Spleen (tissue), 11 donors: ENCODE results near the gene GRIN1. TPM values are rescaled to one million over a fixed set of nuclear protein-coding genes. Genes with fewer than 3 reads are reported as not detected.

Experiments used
- DNase-seq: peaks from one replicate; pipeline ENCODE4 v3.0.0-alpha.2; 2020
- H3K27ac ChIP-seq, 8 donors: fragments of 200-600 bp; sonication (generic) in 7 of 8; 1 replicate in 4 of 8; 2 replicates in 4 of 8; pipeline versions ENCODE4 v1.5.0 to v1.8.0; 2016 to 2021; ENCODE audit warnings: inconsistent platforms in 4 of 8, mild to moderate bottlenecking in 4 of 8, moderate library complexity in 1 of 8
- H3K27me3 ChIP-seq, 7 donors: fragments of 200-600 bp; sonication (generic) in 6 of 7; replicated peaks in 1 of 7; 1 replicate in 4 of 7; 2 replicates in 3 of 7; pipeline versions ENCODE4 v1.5.0 to v1.8.0; 2016 to 2021; ENCODE audit warnings: inconsistent platforms in 3 of 7, mild to moderate bottlenecking in 1 of 7
- H3K36me3 ChIP-seq, 6 donors: fragments of 200-600 bp; sonication (generic) in 5 of 6; 1 replicate in 4 of 6; 2 replicates in 2 of 6; pipeline versions ENCODE4 v1.5.0 to v1.8.0; 2016 to 2021; ENCODE audit warnings: inconsistent platforms in 2 of 6
- H3K4me1 ChIP-seq, 6 donors: fragments of 200-600 bp; sonication (generic) in 5 of 6; 1 replicate in 3 of 6; 2 replicates in 3 of 6; pipeline versions ENCODE4 v1.5.0 to v1.8.0; 2016 to 2021; ENCODE audit warnings: inconsistent platforms in 3 of 6
- H3K4me3 ChIP-seq, 8 donors: fragments of 200-600 bp; sonication (generic) in 7 of 8; 1 replicate in 4 of 8; 2 replicates in 4 of 8; pipeline versions ENCODE4 v1.5.0 to v1.8.0; 2016 to 2021; ENCODE audit warnings: inconsistent platforms in 4 of 8, mild to moderate bottlenecking in 4 of 8, moderate library complexity in 2 of 8
- H3K9me3 ChIP-seq, 8 donors: fragments of 200-600 bp; sonication (generic) in 7 of 8; 1 replicate in 4 of 8; 2 replicates in 4 of 8; pipeline versions ENCODE4 v1.5.0 to v1.8.0; 2016 to 2021; ENCODE audit warnings: inconsistent platforms in 4 of 8
- POLR2A ChIP-seq, 3 donors: fragments of 450-650 bp; IDR thresholded peaks; one replicate each; pipeline ENCODE4 v1.5.1; 2017; ENCODE audit warnings: antibody characterized with exemption in 3 of 3, mild to moderate bottlenecking in 1 of 3
- POLR2AphosphoS5 ChIP-seq, 3 donors: sonication (generic); formaldehyde crosslinking; IDR thresholded peaks; one replicate each; pipeline ENCODE4 v1.5.1; 2017; ENCODE audit warnings: antibody characterized with exemption in 3 of 3
- WGBS, 5 donors: extraction: QIAGEN DNeasy Blood & Tissue Kit in 3 of 5; methylation state at CpG; one replicate each; pipeline versions ENCODE4 v1.1.5 to v1.1.7; 2013 to 2018; 5-methylcytosine and 5-hydroxymethylcytosine counted together
- intact Hi-C: fragments of 100-400 bp; cut with DNase I; formaldehyde crosslinking; loops from one replicate; pipeline ENCODE4 v1.15.0; 2023; ENCODE audit warnings: low total_unique reads
- polyA plus RNA-seq, 3 donors: library from polyadenylated mRNA; stranded (reverse); fragments of 200-250 nt; gene quantifications; one replicate each; pipeline ENCODE4 v1.2.1, GENCODE V29; 2013
- total RNA-seq, 7 donors: library from RNA; depleted of rRNA in 3 of 7; stranded (reverse); fragments of >200 nt in 3 of 7; fragmentation: NEBNext Ultra II Directional in 4 of 7; extraction: Animal tissue kit (Norgen Biotek cat#: 25700) in 4 of 7; gene quantifications; one replicate each; pipeline versions ENCODE4 v1.1.0 to v1.2.1, GENCODE V29; 2016 to 2021
- TF ChIP-seq, protein P1 (sequence below), 11 experiments: fragments of 200-600 bp in 7 of 11; fragments of 450-650 bp in 4 of 11; sonication (generic) in 4 of 11; IDR thresholded peaks in 8 of 11; conservative IDR thresholded peaks in 3 of 11; 1 replicate in 7 of 11; 2 replicates in 4 of 11; pipeline versions ENCODE4 v1.4.0 to v1.8.0; 2016 to 2021; ENCODE audit warnings: antibody characterized with exemption in 11 of 11, inconsistent platforms in 4 of 11, mild to moderate bottlenecking in 1 of 11
- donor health status: healthy with polysubstance abuse.
- donor health status: DM: no; HTN: no; CAD: no; lungs with moderate emphysema.
- donor health status: DM: no; HTN: no; CAD: no.
- donor health status: Bipolar disorder and iron deficiency.
- donor health status: healthy.
- donor health status: DM: no; HTN: no; CAD: no.
- donor health status: DM: yes; HTN: yes; CAD: no.

The GRIN1 gene
- total and polyA plus RNA-seq, 10 donors, result 0.03 to 0.70 (median 0.05) TPM; not detected in 6

DNA sequence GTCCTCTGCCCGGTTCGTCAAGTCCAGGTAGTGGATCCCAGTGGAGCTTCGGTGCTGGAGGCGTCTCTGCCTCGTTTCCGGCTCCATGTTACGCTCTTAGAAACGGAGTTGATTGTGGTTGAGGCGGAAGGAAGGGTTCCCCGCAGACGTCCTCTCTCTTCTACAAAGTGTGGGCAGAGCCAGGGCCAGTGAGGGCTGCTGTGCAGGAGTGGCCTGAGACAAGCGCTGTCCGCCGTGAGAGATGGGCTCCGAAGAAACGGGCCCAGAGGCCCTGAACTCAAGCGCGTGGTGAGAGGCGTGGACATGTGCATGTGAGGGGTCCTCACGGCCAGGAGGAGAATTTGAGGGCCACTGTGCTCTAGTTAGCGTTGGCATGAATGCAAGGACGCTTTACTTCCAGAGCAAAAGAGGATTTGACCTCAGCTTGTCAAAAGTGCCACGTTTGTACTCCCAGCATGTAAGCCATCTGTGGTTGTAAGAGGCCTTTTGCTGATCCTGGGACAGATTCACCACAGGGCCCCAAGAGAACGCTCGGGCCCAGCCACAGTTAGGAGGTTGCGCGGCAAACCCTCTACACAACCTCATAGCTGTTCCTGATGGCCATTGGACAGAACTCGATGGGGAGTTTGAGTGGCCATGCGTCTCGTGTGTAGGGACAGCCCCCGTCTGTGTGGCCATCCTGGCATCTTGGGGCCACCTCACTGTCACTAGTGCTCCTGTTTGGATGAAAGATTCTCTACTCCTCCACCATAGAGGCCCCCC lies 42.0 kb upstream of the GRIN1 start:
- TF ChIP-seq POLR2AphosphoS5 (IDR thresholded peaks at IDR 0.05) (no peak), POLR2A (IDR thresholded peaks at IDR 0.05) (no peak)
- TF ChIP-seq, protein P1, sequence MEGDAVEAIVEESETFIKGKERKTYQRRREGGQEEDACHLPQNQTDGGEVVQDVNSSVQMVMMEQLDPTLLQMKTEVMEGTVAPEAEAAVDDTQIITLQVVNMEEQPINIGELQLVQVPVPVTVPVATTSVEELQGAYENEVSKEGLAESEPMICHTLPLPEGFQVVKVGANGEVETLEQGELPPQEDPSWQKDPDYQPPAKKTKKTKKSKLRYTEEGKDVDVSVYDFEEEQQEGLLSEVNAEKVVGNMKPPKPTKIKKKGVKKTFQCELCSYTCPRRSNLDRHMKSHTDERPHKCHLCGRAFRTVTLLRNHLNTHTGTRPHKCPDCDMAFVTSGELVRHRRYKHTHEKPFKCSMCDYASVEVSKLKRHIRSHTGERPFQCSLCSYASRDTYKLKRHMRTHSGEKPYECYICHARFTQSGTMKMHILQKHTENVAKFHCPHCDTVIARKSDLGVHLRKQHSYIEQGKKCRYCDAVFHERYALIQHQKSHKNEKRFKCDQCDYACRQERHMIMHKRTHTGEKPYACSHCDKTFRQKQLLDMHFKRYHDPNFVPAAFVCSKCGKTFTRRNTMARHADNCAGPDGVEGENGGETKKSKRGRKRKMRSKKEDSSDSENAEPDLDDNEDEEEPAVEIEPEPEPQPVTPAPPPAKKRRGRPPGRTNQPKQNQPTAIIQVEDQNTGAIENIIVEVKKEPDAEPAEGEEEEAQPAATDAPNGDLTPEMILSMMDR (IDR thresholded peaks at IDR 0.05 in 8 of 11, conservative IDR thresholded peaks at IDR 0.05 in 3 of 11), result no peak
- Histone ChIP-seq H3K9me3 (no peaks in the 10 kb centered on the region), H3K4me3 (peak overlapping the region in 2 of 8 donors; percentile 10 to 58), H3K27ac (peak overlapping the region in 7 of 8 donors; percentile 54 to 86 (median 75)), H3K36me3 (peaks cover 0 to 100% (median 59%) of the 10 kb centered on the region in 6 donors), H3K27me3 (no peaks in the 10 kb centered on the region), H3K4me1 (peaks cover 0 to 20% (median 8%) of the 10 kb centered on the region in 6 donors)
- DNase-seq, result no peak
- intact Hi-C loops, result no loop called here
- 92 to 97% (median 93%) methylated on average over 28 to 31 of the region's 31 CpGs for WGBS, 5 donors

DNA sequence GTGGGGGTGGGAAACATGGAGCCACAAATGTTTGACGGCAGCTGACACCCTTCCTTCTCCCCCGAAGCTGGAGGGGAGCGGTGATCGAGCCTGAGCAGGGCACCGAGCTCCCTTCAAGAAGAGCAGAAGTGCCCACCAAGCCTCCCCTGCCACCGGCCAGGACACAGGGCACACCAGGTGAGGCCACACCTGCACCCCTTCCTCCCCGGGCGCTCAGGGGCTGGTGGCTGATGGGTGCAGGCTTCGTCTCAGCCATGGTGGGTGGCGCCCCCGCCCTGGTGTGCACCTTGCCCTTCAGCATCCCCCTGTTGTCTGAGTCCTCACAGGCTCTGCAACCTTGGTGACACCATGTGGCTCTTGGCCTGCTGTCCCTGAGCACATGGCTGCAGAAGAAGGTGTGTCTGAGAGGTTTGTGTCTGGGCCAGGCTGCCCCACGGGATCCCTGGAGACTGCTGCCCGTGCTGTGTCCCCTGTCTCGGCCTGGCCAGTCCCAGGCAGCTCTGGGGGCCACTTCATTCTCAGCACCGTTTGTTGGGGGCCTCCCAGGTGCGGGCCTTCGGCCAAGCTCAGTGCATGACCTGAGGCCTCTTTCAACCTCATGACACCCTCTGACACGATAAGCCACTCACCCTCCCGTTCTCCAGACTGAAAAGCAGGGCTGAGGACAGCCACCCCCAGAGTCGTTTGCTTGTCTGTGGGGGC lies 41.0 kb upstream of the GRIN1 start:
- WGBS, 5 donors, result 89 to 97% (median 93%) methylated on average over 3 to 20 of the region's 20 CpGs
- DNase-seq, result no peak
- H3K4me3 ChIP-seq, result no peak overlapping the region
- H3K27ac ChIP-seq, result peak overlapping the region in 1 of 8 donors; percentile 86
- peaks cover 0 to 20% (median 8%) of the 10 kb centered on the region in 6 donors for H3K4me1 ChIP-seq
- TF ChIP-seq POLR2A (IDR thresholded peaks at IDR 0.05) (no peak), POLR2AphosphoS5 (IDR thresholded peaks at IDR 0.05) (peak in 1 of 3 donors; percentile 17)
- TF ChIP-seq, protein P1 (IDR thresholded peaks at IDR 0.05 in 8 of 11, conservative IDR thresholded peaks at IDR 0.05 in 3 of 11), result no peak
- intact Hi-C loops, result no loop called here
- H3K9me3 ChIP-seq, result no peaks in the 10 kb centered on the region
- H3K36me3 ChIP-seq, result peaks cover 0 to 100% (median 62%) of the 10 kb centered on the region in 6 donors
- no peaks in the 10 kb centered on the region for H3K27me3 ChIP-seq

DNA sequence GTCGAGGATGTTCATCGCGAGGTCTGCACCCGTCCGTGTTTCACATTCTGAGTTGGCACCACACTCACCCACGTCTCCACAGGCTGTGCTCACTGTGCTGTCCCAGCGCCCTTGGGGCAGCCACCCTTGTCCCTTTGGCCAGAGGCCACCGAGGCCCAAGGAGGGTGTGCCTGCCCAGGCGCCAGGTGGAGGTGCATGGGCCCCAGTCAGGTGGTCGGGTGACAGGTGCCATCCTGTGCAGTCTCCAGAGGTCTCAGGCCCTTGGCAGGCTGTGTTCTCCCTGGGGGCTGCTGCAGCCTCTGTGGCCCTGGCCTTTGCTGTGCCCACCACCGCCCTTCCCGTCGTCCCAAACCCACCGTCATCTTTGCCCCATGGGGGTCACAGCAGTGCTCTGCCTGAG lies 39.7 kb upstream of the GRIN1 start:
- intact Hi-C loops, result no loop called here
- Histone ChIP-seq H3K9me3 (no peaks in the 10 kb centered on the region), H3K4me3 (no peak overlapping the region), H3K27me3 (no peaks in the 10 kb centered on the region), H3K36me3 (peaks cover 0 to 100% (median 70%) of the 10 kb centered on the region in 6 donors), H3K27ac (no peak overlapping the region), H3K4me1 (peaks cover 0 to 20% (median 8%) of the 10 kb centered on the region in 6 donors)
- TF ChIP-seq POLR2A (IDR thresholded peaks at IDR 0.05) (no peak), POLR2AphosphoS5 (IDR thresholded peaks at IDR 0.05) (peak in 1 of 3 donors; percentile 16)
- no peak for DNase-seq
- 90 to 96% (median 93%) methylated on average over 10 to 14 of the region's 14 CpGs for WGBS, 5 donors

DNA sequence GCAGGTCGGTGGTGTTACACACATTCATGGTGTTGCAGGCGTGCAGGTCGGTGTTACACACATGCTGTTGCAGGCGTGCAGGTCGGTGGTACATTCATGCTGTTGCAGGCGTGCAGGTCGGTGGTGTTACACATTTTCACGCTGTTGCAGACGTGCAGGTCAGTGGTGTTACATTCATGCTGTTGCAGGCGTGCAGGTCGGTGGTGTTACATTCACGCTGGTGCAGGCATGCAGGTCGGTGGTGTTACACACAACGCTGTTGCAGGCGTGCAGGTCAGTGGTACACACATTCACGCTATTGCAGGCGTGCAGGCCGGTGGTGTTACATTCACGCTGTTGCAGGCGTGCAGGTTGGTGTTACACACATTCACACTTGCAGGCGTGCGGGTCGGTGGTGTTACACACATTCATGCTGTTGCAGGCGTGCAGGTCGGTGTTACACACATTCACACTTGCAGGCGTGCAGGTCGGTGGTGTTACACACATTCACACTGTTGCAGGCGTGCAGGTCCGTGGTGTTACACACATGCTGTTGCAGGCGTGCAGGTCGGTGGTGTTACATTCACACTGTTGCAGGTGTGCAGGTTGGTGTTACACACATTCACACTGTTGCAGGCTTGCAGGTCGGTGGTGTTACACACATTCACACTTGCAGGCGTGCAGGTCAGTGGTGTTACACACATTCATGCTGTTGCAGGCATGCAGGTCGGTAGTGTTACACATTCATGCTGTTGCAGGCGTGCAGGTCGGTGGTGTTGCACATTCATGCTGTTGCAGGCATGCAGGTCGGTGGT lies 35.6 kb upstream of the GRIN1 start:
- intact Hi-C loops, result no loop called here
- WGBS, 5 donors, result 91 to 95% (median 93%) methylated on average over 37 of the region's 37 CpGs
- TF ChIP-seq POLR2AphosphoS5 (IDR thresholded peaks at IDR 0.05), result no peak
- TF ChIP-seq POLR2A (IDR thresholded peaks at IDR 0.05), result no peak
- TF ChIP-seq, protein P1 (IDR thresholded peaks at IDR 0.05 in 8 of 11, conservative IDR thresholded peaks at IDR 0.05 in 3 of 11), result no peak
- Histone ChIP-seq H3K9me3 (no peaks in the 10 kb centered on the region), H3K4me3 (no peak overlapping the region), H3K4me1 (no peaks in the 10 kb centered on the region), H3K36me3 (peaks cover 0 to 100% (median 86%) of the 10 kb centered on the region in 6 donors), H3K27me3 (no peaks in the 10 kb centered on the region), H3K27ac (no peak overlapping the region)
- no peak for DNase-seq
